Glomerular endothelial cell (primary cell): Measurements from ENCODE around the gene TAS1R1. TPM values are rescaled to one million over a fixed set of nuclear protein-coding genes. Genes with fewer than 3 reads are reported as not detected.

Experiments used
- DNase-seq: peaks from one replicate; pipeline ENCODE4 v3.0.0-alpha.2; 2011; ENCODE audit warnings: low read depth, low spot score; ENCODE audit errors: extremely low read depth
- total RNA-seq: library from RNA; depleted of rRNA; stranded (reverse); fragments of >200 nt; gene quantifications from 2 replicates; pipeline ENCODE4 v1.2.3, GENCODE V29; 2015

The TAS1R1 gene
- total RNA-seq, 1 donor from 2014 or later, result not detected

DNA sequence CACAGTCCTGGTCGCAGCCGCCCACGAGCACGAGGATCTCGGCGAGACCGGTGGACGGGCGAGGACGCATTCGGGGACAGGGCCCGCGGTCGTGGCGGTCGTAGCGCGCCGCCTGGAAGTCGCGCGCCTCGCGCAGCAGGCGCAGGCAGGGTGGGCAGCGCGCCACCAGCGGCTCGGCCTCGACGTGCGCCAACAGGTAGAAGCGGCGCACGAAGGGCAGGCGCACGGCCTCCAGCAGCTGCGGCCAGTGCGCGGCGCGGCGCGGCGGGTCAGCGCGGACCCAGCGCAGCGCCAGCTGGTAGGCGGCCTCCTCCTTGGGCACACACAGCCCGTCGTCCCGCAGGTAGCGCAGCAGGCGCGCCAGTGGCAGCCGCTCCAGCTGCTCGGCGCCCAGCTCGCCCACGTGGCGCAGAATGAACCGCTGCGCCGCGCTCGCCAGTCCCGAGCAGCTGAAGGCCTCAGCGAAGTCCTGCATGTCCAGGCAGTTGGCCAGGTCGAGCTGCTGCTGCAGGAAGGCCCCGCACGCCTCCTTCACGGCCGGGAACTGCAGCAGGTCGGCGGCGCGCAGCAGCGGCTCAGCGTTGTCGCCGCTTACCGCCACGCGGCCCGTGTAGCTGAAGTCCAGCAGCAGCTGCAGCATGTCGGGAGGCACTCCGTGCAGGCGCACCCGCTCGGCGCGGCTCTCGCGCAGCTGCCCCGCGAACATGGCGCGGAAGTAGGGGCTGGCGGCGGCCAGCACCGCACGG is 47.0 kb downstream of the TAS1R1 start:
- DNase-seq, result no peak

DNA sequence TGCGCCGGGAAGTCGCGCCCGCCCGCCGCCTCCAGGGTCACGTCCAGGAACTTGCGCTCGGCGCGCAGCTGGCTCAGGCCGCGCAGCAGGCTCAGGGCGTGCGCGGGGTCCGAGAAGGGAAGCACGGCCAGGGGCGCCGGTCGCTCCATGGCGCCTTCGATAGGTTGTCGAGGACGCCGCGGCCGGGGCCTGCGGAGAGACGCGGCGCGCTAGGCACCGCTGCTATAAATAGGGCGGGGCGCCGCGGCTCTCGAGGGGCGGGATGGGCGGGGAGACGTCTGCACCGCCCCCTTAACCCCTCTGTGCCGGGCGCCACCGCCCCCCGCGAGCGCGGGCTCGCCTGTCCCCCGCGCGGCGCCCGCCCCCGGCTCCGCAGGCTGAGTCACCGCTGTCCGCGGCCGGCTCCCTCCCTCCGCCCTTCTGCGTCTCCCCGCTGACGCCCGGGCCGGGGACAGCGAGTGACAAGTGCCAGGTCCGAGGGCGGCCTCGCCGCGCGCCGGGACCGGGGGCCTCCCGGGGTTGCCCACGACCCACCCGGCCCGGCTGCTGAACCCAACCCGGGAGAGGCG is 47.6 kb downstream of the TAS1R1 start, which contains the start of gene KLHL21:
TSS of gene KLHL21 (minus strand) at position 201 of the 569 bp plus-strand sequence. CDS start at position 149, 52 bp downstream.
- DNase-seq, result no peak

DNA sequence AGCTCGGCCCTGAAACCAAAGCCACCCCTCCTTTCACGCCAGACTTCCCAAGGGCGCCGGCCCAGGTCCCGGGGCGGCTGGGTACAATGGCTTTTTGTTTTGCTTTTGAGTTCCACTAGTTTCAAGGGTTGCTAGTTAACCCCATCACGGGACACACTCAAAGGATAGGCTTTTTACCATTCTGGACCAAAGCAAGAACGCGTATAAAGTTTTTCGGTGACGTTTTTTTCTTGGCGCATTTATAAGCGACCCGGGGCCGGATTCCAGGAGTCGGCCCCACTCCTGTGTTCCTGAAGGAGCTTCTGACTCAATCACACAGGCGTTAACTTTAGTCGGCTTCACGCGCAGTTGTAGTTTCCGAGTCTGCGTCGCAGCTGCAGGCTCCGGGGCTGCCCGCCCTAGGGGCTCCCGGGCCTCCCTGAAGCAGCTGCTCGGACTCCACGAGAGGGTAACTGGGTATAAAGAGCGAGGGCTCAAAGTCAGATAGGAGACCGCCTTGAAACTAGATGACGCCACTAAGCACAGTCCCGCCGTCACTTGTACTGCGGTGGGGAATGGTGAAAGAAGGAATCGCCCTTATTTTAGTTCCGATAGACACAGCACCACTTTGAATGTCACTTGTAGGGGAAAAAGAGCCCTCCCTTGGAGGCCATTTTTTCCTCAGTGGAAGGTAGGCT is 48.3 kb downstream of the TAS1R1 start:
- DNase-seq, result no peak

DNA sequence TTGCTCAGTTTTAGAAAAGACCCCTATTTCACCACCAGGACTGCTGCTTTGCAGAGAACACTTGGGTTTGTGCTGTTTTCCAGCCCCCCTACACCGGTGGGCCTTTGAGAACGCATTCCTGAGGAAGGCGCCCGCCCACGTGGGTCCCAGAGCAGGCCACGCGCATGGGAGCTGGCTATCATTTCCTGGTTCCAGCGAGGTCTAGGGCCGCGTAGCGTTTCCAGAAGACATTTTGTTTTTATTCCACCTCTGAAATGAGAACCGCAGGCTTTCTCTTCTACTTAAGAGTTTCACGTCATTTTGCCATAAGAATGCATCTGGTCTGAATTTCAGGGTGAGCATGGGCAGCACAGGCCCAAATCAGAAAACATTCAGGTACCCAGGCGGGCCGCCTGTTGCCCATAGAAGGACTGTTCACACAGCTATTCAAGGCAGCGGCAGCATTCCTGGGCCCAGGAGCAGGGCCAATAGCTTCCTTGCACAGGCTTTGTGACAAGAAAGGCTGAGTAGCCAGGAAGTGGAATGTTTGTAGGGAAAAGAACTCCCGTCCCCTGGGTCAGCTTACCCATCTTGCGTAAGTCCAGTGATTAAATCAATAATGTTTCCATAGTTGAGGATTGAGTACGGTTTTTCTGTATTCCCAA is 48.9 kb downstream of the TAS1R1 start:
- no peak for DNase-seq

DNA sequence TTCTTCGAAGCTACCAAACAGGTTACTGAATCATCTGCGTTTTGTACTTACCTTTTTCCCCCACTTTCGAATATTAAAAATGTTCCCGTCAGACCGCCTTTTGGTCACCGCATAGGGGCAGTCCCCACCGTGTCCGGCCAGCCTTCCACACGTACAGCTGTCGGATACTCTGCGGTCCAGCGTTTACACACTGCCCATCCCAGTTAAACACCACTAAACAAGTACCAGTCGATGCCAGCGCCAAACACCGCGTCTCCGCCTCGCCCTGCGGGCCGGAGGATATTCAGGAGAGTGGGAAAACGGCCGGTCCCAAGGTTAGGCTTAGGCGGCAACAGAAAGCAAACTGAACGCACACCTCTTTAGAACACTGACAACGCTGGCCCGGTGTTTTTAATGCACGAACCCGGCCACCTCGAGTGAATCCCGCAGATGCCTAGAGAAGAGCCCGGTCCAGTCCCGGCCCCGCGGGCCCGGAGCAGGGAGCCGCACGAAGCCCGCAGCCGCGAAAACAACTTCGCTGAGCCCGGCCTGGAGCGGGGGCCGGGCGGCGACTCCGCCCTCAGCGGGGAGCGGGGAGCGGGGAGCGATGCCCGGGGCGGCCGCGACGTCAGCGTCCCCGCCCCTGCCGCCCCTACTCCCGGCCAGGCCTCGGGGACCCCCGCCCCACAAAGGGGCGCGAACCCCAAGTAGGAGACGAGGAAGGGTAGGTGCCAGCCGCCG is 57.7 kb downstream of the TAS1R1 start:
- no peak for DNase-seq

GRCh38 chr1:6613361-6614018 is 58.4 kb downstream of the TAS1R1 start, which contains the start of gene PHF13:
TSS of gene PHF13 (plus strand) at chr1:6613731. CDS start at chr1:6614067, 336 bp downstream.
- no peak for DNase-seq

DNA sequence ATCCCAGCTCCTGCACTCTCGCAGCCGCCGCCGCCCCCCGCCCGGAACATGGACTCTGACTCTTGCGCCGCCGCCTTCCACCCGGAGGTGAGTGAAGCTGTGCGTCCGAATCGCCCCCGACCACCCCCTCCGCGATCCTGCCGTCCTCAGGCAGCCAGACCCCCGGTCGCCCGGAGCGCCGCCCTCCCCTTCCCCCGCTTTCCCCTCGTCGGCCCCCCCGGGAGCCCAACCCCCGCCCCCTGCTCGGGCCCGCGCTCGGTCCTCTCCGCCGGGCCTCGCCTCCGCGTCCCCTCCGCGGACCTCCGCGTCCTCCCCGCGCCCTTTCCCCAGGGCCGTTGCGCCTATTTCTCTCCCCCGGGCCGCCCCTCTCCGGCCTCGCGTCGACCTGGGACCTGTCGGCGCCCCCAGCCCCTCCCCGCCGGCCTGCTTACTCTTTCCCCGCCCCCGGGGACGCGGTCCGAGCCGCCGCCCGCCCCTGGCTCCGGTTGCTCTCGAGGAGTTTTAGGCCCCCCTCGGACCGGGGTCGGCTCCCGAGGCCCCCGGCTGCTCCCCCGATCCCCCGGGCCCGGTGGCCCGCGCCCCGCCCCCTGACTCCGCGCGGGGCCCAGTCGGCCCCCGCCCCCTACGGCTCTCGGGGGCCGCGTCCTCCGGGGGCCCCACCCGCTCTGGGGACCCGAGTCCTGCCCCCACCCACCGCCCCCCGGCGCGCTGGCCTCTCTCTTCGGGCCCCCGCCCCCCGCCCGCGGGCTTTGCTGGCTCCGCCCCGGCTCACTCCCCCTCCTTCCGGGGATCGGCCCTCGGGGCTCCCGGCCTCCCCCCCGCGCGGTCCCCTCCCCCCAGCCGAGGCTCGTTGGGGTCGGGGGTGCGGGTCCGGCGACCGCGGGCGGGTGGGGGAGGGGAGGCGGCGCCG is 59.2 kb downstream of the TAS1R1 start:
- no peak for DNase-seq

- DNase-seq, result no peak
Observed at GRCh38 chr1:6614929-6615785, 60.0 kb downstream of the TAS1R1 start.

DNA sequence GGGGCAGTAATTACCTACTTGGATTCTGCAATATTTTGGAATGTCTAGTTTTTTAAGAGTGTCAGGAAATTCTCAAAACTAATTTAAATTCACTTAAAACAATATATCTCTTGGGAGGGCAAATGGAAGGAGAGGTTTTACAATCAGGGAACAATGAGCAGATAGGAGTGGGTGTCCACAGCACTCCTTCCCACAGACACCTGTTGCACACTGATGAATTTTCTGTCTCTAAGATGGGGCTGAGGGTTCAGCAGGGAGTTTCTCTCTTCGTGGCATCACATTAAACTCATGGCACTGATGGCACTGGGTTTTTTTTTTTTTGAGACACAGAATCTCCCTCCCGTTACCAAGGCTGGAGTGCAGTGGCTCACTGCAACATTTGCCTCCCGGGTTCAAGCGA is 63.9 kb downstream of the TAS1R1 start:
- DNase-seq, result no peak

GRCh38 chr1:6621429-6622391 is 66.6 kb downstream of the TAS1R1 start:
- no peak for DNase-seq

GRCh38 chr1:6622396-6623152 is 67.5 kb downstream of the TAS1R1 start:
- no peak for DNase-seq

DNA sequence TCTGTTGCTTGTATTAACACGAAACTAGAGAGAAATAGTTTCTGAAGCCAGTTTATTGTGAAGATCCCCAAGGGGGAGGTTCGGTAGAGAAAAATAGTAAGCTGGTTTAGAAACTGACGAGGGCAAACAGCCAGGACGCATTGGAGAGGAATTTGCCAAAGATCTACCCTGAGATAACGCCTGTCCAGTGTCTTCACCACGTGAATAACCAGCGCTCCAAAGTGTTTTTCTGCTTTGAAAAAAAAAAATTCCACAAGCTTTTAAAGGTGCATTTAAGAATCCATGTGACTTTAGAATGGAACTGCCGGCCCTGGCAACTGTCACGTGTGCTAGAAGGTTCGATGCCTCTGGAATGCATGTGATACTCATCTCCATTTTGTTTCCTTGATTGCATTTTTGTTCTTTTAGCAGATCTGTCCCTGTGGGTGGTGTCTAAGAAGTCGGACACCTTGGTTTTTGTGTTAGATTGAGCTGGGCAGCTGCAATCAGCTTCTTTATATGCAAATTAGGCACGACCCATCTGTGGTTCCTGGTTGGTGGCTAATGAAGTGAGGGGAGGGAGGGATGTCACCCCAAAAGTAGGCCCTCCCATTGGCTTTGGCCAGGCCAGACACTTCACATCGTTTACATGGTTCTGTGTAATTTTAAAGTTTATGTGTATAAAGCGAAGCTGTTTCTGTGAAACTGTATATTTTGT is 68.3 kb downstream of the TAS1R1 start:
- no peak for DNase-seq

DNA sequence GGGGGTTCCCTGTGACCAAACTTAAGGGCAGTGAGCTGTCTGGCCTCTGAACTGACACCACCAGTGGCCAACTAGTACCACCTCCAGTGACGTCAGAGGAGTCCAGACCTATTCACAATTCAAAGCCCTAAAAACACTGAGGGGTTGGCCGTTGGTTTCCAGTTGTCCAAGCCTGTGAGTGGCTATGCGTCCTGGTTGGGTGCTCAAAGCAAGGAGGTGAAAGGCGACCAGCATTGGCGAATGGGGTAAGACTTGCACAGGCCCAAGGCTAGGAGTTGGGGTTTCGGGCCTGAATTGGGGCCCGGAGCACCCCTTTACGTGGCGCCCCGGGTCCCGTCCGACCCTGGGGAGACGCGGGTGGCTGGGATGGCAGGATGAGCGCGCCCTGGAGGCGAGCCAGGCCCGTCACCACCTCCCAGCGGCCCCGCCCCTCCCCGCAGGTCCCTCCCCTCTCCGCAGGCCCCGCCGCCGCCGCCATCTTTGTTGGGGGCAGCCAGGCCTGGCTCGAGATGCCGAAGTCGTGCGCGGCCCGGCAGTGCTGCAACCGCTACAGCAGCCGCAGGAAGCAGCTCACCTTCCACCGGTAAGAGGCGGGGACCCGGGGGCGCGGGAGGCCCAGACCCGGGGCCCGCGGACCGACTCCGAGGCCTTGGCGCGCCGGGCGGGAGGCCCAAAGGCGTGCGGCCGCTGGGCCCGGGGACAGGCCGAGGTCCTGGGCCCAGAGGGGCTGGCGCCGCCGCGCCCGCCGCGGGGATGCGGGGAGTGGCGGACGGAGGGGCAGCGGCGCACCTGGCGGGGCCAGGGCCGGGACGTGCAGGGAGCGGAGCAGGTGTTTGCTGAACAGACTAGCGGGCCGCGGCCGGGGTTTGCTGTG is 69.8 kb downstream of the TAS1R1 start, which contains the start of gene THAP3:
TSS of gene THAP3 (plus strand) at position 159 of the 874 bp plus-strand sequence. CDS start at position 510, 351 bp downstream.
- no peak for DNase-seq

DNA sequence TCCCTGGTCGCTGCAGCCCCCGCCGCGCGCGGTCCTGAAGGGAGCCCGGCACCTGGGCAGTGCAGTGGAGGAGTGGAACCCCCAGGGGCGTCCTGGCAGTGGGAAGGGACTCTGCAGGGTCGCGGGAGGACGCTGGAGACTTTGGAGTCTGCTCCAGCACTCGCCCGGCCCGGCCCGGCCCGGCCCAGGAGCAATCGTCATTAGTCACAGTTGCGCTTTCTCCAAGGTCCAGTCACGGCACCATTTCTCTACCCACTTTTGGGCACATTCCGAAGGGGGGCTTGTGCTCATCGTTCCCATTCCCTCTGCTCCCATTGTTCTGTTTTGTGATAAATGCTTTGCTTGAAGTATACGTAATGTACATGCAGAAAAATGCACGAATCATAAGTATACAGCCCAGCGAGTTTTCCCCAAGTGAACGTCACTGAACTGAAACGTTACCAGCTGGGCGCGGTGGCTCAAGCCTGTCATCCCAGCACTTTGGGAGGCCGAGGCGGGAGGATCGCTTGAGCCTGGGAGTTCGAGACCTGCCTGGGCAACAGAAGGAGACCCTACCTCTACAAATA is 70.6 kb downstream of the TAS1R1 start:
- DNase-seq, result no peak
